Fibroblast of skin of back (primary cell): Measurements from ENCODE around the gene NGRN.

Source experiments
- DNase-seq: peaks from one replicate; pipeline ENCODE4 v3.0.0-alpha.2; 2013

The NGRN gene

DNA sequence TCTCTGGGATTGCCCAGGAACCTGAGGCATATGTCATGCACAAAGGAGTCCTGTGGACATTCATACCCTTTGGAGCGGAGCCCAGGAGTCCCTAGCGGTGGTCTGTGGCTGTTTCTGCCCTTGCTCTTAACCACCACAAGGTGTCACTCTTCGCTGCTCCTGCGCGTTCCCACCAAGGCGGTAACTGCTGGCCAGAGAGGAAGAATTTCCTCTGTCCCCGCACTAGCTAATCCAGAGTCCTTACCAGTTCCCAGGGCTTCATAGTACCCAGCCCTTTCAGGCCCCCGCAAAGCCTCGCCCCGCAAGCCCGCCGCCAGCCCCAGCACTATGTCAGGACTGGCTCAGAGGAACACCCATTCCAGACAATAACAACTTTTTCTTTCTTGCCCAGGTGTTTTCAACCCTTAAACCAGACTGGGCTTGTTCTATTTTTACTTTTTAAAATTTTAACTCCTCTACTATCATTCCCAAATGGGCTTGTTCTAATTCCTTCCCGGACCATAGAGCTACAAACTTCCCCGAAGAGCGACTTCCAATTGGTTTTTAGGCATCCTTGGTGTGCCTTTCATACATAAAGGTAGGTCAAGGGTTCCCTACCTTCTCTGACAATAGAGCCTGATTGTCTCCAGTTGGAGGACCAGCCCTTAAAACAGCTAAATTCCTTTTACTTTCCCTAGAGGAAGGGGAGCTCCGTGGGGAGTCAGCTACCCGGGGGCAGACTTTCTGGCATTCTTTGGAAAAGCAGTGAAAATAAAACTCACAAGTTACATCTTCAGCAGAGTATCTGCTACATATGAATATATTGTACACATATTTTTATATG, 54.8 kb downstream of the NGRN start:
- DNase-seq, result peak; percentile 90

DNA sequence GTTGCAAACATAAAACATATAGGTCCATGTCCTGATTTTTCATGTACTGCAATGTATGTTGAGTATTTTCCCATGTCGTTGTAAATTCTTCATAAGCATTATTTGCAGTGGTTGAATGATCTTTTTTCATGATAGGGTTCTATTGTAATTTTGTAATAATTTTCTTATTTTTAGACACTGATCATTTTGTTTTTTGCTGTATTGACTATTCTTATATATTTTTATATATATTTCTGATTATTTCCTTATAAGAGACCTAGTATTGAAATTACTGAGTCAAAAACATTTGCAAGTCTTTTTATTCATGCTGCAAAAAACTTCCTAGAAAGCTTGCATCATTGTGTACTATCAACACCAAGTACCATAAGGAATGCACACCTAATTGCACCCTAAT, 55.4 kb downstream of the NGRN start:
- no peak for DNase-seq
